Stimulated activated CD8-positive, alpha-beta memory T cell treated with anti-CD3 and anti-CD28 coated beads, Interleukin-2, amount 100 ng/mL, for 1 hour (primary cell): ENCODE measurements around the gene ZBTB43.
A peak's percentile ranks its signal among the peaks of the same experiment; 100 is the strongest.
"Not testable (repeated sequence)": the region's sequence is repeated elsewhere in the genome, so short reads cannot be mapped to it uniquely, and the experiment has no call there.

Source experiments
- DNase-seq, 2 donors: peaks; one replicate each; pipeline ENCODE4 v3.0.0-alpha.2; 2020; ENCODE audit warnings: low read depth in 2 of 2

Gene ZBTB43, protein sequence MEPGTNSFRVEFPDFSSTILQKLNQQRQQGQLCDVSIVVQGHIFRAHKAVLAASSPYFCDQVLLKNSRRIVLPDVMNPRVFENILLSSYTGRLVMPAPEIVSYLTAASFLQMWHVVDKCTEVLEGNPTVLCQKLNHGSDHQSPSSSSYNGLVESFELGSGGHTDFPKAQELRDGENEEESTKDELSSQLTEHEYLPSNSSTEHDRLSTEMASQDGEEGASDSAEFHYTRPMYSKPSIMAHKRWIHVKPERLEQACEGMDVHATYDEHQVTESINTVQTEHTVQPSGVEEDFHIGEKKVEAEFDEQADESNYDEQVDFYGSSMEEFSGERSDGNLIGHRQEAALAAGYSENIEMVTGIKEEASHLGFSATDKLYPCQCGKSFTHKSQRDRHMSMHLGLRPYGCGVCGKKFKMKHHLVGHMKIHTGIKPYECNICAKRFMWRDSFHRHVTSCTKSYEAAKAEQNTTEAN

DNA sequence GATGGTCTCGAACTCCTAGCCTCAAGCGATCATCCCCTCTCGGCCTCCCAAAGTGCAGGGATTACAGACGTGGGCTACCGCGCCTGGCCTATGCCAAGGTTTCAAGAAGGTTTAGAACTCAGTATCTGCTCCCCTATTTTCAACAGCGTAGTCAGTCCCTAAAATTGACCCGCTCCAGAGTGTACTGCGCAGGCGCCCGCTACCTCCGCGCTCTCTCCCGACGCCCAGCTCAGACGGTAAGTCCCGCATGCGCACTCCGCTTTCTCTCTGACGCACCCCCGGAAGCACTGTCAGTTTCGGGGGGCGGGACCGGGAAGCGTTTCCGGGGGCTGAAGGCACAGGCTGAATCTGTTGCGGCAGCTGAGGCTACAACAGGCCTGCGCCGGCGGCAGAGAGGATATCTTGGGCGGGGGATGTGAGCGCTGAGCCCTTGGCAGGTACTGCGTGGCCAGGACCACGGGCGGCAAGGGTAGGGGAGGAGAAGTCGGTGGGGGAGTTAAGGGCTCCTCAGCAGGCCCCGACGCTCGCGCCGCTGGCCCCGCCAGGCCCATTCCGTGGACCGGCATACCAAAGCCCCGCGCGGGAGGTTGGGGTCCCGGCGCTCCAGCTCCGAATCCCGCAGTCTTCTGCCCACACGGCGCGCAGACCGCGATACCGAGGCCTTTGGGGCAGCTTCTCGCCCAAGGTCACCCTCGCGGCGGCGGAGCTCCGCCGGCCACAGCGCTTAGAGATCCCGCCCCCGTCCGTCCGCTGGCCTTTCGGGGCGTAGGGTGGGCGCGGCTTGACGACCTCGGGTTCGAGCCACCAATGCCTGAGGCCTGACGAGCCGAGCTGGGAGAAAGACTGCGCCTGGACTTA lies at the start of gene ZBTB43:
TSS of gene ZBTB43 (plus strand) at position 345 of the 858 bp plus-strand sequence. CDS start 27,470 bp downstream, outside the sequence.
- peak; percentile 97 to 98 for DNase-seq

DNA sequence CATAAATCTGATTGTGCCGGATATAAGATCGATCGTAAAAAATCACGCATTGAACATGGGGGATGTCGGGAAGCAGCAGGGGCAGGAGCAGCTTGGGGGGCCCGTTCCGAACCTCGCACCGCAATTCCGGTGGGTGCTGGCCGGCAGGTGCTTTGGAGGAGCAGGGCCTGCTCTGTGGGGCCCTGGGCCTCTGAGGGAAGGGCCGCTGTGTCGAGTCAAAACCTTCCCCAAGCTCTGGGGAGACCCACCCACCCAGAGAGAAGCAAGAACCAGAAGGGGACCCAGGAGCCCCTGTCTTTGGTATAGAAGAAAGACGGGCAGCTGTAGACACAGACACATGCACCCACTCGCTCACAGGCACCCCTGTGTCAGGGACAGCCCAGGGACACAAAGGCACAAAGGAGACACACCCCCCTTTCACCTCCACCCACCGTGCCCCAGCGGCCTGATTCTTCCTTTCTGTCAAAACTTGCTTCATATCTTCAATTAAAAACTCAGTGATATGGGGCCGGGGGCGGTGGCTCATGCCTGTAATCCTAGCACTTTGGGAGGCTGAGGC lies 49.4 kb upstream of the ZBTB43 start:
- no peak for DNase-seq

DNA sequence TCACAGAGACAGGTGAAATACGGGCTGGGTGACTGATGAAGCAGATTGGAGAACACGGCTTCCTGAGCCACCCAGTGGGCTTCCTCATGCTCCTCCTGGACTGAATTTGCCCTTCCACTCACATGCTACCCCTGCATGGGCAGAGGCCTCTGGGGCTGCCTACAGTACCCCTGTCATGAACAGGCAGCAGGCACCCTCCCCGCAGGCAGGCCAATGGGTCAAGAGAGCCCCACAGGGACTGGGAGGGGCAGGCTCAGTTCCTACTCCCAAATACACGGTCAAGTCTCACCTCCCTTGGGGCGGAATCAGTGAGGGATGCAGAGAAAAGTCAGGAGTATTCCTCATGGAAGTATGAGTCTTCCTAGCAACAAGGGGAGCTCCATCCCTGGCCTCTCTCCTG lies 48.6 kb upstream of the ZBTB43 start:
- DNase-seq, result no peak

DNA sequence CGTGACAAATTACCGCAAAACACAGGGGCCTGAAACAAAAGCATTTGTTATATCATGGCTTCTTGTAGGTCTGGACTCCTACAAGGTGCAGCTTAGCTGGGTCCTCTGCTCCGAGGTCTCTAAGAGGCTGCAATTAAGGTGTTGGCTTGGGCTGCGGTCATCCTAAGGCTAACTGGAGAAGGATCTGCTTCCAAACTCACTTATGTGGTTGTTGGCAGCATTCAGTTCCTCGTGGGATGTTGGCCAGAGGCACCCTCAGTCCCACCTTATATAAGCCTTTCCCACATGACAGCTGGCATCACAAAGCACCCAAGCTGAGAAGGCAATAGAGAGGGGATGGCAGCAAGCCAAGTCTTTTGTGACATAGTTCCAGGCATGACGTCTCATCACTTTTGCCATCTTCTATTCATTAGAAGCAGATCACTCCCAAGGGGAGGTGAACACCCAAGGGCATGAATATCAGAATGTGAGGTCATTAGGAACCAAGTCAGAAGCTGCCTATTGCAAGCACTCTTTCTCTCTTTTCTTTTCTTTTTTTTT lies 47.9 kb upstream of the ZBTB43 start:
- DNase-seq, result no peak

DNA sequence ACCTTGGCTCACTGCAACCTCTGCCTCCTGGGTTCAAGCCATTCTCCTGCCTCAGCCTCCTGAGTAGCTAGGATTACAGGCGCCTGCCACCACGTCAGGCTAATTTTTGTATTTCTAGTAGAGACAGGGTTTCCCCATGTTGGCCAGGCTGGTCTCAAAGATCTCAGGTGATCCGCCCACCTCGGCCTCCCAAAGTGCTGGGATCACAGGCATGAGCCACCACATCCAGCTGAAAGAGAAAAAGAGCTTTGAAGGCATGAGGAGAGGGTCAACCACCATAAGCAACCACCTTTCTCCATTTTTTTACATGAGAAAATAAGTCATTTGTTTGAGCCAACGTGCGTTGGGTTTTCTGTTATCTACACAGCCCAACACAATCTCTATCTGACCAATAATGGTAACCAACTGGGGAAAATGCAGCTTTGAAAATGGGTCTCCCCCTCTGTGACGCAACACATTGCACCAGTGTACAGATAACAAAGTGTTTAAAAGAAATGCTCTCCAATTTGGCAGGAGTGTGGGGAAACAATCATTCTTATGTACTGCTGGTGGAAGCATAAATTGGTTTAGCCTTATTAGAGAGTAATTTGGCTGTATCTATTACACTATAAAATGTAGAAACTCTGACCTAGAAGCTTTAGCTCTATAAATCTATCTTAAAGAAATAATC lies 45.8 kb upstream of the ZBTB43 start:
- no peak for DNase-seq

DNA sequence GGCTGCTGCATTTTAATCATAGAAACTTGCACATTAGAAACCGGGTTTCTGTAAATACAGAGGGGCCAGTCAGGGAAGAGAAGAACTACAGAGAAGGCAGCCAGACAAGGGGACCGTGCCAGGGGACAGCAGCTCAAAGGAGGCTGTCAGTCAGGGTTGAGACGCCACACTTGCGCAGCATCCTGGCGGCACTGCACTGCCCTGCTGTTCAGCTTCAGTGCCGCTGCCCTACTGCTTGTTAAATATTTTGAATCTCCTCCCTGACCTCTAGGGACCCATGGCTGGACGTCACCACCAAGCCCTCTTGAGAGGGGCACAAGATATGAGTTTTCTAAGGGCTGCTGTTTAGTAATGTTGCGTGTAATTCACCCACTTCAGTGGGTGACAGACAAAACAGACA lies 43.6 kb upstream of the ZBTB43 start:
- DNase-seq, result no peak

DNA sequence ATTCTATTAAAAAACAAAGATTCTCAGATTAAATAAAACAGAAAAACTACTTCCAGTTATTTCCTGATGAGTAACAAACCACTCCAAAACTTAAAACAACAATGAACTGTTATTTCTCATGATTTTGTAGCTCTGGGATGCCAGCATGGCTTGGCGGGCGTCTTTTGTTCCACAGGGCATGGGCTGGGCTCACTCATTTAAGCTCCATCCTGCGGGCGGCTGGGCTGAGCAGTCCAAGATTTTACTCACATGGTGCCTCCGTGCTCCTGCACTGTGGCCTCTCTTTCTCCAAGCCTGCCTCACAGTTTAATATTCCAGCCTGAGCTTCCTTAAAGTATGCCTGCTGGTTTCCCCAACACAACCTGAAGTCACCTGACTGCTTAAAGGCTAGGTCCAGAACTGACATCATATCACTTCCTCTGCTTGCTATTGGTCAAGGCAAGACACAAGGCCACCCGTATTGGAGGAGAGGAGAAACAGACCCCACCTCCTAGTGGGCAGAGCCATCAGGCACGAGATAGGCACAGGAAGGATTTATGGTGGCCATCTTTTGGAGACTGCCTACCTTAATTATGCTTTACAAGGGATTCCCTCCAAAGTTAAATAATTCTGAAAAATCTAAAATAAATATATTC lies 41.6 kb upstream of the ZBTB43 start:
- DNase-seq, result no peak

DNA sequence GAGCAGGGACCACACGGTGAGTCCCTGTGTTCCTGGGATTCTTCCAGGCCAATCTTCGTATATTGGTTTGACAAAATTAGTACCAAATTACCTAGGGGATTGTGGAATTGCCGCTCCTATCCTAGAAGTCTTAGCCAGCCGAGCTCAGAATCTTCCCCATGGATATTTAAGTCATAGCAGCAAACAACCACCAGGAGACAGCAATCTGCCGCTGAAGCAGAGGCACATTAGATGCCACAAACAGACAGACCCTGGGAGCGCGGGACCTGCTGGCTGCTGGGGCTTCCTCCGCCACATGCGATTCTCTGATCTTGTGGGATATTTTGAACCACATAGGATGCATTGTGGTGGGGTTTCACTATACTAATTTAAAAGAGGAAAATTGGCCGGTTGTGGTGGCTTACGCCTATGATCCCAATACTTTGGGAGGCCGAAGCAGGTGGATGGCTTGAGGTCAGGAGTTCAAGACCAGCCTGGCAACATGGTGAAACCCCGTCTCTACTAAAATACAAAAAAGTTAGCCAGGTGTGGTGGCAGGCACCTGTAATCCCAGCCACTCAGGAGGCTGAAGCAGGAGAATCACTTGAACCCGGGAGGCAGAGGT lies 31.7 kb upstream of the ZBTB43 start:
- no peak for DNase-seq

DNA sequence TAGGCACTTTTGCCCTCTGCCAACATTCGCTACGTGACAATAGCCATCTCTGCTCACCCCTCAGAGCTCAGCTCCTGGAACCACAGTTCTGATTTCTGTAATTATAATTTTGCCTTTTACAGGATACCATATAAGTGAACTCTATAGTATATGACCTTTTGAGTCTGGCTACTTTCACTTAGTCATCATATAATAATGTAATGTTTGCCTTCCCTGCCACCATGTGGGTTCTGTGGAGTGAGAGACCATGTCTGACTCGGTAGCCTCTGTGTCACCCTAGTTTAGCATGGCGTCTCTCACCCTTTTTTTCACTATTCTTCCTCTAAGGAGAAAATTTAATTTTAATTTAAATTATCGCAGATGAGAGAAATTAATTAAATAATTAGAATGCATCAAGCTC lies 28.9 kb upstream of the ZBTB43 start:
- DNase-seq, result no peak

DNA sequence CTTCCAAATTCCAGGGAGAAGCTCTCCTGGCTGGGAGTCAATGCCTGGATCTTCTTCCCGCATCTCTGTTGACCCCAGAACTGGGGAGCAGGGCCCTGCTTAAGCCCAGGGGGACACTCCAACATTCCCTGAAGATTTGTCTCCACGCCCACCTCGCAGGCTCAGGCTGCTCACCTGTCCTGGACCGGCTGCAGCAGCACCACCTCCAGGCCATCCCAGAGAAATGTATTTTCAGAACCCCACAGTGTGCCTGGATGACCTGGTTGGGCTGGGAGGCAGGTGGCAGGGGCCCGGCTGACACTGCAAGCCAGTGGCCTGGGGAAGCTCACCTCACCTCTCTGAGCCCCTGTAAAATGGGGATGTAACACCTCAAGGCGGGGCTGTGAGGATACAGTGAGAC lies 27.1 kb upstream of the ZBTB43 start:
- no peak for DNase-seq

DNA sequence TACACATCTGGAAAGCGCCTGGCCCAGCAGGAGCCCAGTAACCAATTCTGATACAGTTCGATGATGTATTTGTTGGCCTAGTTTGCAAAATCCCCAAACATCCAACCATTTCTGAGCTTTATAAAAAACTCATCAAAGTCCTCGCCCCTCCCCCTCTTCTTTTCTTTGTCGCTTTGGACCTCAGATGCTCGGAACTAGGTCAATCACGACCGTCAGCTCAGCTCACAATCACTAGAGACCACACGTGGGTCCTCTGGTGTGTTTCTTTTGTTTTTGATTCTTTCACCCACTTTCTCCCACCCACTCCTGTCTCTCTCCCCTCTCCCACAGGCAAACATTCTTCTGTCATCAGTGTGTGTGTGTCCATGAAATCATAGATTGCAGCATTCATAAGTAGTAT lies 26.7 kb upstream of the ZBTB43 start:
- no peak for DNase-seq

DNA sequence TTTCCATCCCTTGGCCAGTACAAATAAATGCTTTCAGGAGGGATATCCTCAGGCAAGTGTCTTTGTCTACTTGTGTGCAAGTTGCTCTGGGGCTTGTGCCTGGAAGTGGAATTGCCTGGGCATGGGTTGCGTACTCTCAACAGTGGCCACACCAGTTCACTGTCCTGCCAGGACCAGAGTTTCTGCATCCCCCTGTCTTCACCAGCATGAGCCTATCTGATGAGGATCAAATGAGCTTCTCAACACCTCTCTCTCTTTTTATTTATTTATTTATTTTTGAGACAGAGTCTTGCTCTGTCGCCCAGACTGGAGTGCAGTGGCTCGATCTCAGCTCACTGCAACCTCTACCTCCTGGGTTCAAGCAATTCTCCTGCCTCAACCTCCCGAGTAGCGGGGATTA lies 26.1 kb upstream of the ZBTB43 start:
- not testable (repeated sequence) for DNase-seq

DNA sequence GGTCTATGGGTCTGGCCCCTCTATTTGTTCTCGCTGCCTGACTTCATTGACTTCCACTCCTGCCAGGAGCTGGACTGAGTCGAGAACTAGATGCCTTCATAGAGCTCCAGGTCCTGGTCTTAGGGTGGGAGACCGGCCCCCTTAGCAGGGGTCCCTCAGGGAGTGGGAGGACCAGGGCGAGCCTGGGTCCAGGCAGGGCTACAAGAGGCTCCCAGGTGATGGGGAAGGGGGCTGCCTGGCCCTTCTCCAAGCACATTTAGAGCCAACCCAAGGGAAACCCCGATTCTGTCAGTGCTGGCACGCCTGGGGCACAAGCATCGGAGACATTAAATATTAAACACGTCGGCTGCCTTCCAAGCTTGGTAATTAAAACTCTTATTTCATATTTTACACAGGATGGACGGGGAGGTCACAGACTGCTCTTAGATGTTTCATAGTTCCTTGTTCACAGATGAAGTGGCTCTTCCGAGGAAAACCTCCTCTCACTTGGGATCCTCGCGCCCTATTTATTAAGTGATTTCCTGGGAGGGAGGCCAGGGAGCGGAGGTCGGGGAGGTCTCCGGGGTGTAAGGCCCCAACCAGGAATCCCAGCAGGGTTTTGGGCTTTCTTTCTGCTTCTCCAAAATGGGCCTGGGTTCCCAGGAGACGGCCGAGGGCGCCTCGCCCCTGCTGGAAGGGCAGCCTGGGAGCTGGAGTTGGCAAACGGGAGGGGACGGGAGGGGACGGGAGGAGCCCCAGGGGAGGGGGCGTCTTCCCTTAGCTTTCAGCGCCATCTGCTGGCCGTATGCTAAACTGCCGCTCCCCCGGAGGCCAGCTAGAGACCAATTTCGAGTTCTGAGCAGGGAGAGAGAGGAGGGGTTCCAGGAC lies 23.4 kb upstream of the ZBTB43 start:
- peak; percentile 62 to 76 for DNase-seq

DNA sequence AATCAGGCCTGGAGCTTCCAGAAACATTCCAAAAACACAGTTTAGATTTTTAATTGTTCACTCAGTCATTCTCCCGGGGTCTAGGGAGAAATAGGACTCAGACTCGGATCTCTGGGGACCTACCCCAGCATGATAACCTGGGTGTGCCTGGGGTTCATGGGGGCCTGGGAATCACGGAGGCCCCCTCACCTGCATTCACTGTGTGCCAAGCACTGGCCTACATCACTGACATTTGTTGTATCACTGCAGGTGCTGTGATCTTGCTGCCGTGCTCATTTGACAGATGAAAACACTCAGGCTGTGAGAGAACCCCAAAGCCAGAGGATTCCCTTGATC lies 22.8 kb upstream of the ZBTB43 start:
- no peak for DNase-seq

DNA sequence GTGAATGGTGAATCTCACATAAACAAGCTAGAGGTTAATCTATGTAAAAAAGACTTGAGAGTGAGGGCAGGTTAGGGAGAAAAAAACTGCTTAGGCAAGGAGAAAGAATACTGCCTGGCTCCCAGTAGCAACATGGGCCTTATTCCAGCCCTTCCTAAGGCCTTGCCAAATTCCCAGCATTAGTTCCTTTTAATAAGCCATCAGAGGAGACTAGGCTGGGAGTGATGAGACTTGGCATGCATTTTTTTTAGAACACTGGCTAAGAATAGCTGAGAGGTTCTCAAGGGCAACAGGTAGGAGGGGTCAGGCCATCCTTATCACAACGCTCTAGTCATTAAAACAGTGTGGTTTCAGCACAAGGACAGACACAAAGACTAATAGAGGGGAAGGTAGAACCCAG lies 20.9 kb upstream of the ZBTB43 start:
- no peak for DNase-seq

DNA sequence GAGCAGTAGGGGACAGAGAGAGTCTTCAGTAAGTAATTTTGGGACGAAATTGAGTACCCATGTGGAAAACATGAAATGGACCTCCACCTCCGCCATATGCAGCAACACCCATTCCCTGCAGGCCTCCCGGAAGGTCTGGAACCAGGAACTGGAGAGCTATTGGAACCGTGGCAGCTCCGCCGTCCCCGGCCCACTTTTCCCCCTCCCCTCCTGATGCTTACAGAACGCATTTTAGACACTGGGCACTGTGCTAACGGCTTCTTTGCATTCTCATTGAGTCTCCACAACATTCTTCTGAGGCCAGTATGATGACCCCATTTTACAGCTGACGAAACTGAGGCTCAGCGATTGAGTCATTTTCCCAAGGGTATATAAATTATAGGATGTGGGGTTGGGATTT lies 20.4 kb upstream of the ZBTB43 start:
- no peak for DNase-seq

DNA sequence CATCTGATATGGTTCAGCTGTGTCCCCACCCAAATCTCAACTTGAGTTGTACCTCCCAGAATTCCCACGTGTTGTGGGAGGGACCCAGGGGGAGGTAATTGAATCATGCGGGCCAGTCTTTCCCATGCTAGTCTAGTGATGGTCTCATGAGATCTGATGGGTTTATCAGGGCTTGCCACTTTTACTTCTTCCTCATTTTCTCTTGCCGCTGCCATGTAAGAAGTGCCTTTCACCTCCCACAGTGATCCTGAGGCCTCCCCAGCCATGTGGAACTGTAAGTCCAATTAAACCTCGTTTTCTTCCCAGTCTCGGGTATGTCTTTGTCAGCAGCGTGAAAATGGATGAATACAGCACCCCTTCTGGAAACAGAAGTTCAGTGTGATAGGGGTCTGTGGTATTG lies 20.0 kb upstream of the ZBTB43 start:
- not testable (repeated sequence) for DNase-seq

DNA sequence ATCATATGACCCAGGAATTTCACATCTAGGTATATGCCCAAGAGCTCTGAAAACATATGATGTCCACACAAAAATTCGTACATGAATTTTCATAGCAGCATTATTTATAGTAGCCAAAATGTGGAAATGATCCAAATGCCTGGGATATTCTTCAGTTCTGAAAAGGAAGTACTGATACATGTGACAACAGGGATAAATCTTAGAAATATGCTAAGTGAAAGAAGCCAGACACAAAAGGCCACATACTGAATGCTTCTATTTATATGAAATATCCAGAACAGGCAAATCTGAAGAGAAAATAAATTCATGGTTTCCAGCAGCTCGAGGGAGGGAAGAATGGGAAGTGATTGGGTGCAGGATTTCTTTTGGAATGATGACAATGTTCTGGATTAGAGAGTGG lies 16.8 kb upstream of the ZBTB43 start:
- no peak for DNase-seq

DNA sequence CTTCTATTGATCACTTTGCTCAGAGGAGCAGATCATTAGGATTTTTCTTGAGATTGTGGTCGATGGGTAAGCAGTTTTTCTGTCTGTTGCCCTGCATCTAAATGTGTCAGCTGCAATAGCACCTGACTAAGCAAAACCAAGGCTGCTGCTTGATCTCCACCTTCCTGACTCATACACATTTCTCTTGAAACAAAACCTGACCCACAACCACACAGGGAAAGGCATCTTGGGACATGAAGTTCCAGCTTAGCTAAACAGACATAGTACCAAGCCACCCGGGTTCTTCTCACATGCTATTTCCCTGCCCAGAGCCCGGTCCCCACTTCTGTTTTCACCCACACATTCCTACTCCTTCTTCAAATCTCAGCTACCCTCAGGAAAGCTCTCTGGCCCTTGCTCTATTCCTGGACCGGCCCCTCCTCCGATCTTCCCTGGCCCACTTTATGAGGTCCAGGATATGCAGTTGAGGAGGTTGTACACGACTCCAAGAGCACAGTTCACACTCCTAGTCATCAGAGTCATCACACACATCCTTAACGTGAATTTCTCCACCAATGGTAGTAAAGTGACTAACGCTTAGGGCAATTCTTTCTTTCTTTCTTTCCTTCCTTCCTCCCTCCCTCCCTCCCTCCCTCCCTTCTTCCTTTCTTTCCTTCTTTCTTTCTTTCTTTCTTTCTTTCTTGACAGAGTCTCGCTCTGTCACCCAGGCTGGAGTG lies 16.0 kb upstream of the ZBTB43 start:
- DNase-seq, result no peak
